ENCODE measurements around the gene PELO.

Gene PELO

GRCh38 chr5:52837068-52837467 lies 49.4 kb downstream of the PELO start:
- peaks cover 0 to 26% (median 20%) of the 10 kb centered on the region in 5 donors for H3K4me1 ChIP-seq (ENCODE audit: control insufficient read depth in 5 of 5, insufficient read depth in 5 of 5, low read length in 5 of 5)
- H3K9ac ChIP-seq (ENCODE audit: low read length in 5 of 5): peak overlapping the region in 2 of 5 donors; percentile 13 to 30
- no peaks in the 10 kb centered on the region for H3K9me3 ChIP-seq (ENCODE audit: control insufficient read depth in 5 of 5, low read length in 5 of 5)
- H3K27me3 ChIP-seq (ENCODE audit: control insufficient read depth in 5 of 5, insufficient read depth in 4 of 5, low read length in 5 of 5): no peaks in the 10 kb centered on the region
- peak overlapping the region; percentile 80 for H3K27ac ChIP-seq (ENCODE audit: low read depth, low read length)
- no peaks in the 10 kb centered on the region for H3K36me3 ChIP-seq (ENCODE audit: control insufficient read depth in 5 of 5, insufficient read depth in 5 of 5, low read length in 5 of 5)
- H3K4me3 ChIP-seq (ENCODE audit: low read depth in 1 of 5, low read length in 5 of 5): no peak overlapping the region

All from subcutaneous abdominal adipose tissue (tissue), 5 donors.